Epithelial cell of umbilical artery (primary cell): ENCODE results near the gene UEVLD. TPM values are rescaled to one million over a fixed set of nuclear protein-coding genes. Genes with fewer than 3 reads are reported as not detected.

Experiments
- total RNA-seq: library from RNA; depleted of rRNA; stranded (reverse); fragments of >200 nt; gene quantifications from 2 replicates; pipeline ENCODE4 v1.2.3, GENCODE V29; 2014

The UEVLD gene
- 24.8 and 29.2 TPM in 2 replicates for total RNA-seq

DNA sequence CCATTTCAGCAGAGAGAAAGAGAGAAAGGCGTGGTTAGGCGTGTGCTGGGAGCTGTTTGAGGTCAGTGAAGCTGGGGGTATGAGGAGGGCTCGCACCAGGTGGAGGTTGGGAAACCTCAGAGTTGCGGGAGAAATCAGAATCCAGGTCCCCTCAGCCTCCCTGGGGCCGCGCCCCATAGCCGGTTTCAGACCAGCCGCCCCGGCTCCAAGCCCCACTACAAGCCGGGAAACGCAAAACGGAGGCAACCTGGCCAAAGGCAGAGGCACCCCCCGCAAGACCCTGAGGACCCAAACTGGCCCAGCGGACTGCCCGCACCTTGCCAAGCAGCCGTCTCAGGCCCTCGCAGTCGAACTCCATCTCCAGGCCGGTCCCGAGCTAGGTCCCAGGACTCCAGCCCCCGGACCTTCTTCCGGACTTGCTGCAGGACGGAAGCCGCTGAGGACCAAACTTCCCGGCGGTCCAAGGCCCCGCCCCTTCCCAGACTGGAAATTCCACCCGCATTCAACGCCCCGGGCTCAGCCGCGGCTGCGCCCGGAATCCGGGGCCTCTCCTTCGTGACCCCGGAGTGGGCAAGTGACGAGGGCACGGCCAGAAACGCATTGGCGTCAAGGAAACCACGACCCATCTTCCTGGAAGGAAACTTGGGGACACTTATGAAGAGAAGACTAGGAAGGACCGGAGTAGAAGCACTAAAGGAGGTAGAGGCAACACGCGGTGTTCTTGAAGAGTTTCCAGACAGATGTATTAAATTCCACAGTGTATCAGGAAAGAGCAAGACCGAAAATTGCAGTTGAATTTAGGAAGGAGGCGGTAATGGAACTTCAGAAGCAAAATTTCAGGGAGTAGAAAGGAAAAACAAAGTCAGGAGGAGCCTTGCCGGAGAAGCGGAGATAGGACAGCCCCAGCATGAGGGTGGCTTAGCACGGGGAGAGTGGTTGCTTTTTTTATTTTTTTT, at the start of gene UEVLD:
Gene UEVLD (minus strand): TSS at position 438 of the 956 bp plus-strand sequence. CDS start 80 bp downstream, at position 358.

DNA sequence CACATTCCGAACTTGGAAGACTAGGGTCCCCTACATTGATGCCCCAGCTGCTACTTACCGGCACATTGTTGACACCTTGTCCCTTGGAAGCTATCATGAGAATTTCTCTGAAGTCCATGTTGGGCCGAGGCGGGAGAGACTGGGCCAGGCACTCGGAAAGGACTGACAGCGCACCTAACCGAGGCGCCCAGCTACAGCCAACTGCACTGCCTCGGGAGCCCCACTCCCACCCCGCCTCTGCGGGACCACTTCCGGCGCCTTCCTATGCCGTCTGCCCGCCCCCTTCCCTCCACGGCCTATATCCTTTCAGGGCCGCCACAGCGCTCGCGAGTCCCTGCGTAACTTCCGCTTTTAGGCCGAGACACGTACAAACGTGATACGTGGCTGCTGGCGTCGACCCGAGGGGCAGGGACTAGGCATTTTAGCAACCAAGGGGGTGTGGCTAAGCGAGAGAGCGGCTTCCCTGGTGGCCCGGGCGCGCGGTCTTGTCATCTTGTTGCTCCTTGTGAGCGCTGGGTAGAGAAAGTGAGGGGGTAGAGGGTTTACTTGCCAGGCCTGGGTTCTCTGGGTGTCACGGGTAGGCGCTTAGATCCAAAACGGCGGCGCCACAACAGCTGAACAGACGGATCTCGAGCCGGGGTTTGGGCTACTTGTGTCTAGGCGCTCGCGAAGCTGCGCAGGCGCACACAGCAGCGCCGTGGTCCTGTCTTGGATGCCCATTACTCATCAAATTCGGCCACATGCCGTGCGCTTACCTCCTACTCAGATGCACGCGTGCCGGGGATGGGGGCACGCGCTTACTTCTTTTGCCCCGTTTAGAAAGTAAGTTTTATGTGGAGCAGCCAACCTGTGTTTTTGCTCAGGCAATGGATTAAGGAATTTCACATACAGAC, 45.9 kb upstream of the UEVLD start, which contains the start of gene SPTY2D1:
Gene SPTY2D1 (minus strand): TSS at position 203 of the 893 bp plus-strand sequence. CDS start 85 bp downstream, at position 118.

DNA sequence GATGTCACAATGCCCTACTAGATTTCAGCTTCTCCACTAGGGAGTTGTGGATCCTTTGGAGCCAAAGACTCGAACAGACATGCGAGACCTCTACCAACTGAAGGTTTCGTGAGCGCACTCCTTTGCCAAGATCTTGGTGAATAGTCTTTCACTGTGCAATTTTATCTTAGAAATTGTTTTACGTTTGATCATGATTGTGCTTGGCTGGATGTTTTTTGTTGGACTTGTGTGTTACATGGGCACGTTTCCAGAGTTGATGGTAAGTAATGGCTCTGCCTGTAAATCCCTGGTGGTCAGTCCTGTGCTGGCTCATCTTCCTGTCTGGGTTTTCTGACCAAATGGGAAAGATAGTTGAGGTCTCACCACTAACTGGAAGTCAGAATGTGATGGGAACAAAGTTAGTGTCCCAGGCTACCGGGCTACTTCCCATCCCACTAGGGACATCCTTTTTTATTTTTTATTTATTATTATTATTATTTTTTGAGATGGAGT, 11.3 kb upstream of the UEVLD start, which contains the start of gene MISFA:
Gene MISFA (plus strand): TSS at position 51 of the 492 bp plus-strand sequence. CDS start 140 bp downstream, at position 191.

DNA sequence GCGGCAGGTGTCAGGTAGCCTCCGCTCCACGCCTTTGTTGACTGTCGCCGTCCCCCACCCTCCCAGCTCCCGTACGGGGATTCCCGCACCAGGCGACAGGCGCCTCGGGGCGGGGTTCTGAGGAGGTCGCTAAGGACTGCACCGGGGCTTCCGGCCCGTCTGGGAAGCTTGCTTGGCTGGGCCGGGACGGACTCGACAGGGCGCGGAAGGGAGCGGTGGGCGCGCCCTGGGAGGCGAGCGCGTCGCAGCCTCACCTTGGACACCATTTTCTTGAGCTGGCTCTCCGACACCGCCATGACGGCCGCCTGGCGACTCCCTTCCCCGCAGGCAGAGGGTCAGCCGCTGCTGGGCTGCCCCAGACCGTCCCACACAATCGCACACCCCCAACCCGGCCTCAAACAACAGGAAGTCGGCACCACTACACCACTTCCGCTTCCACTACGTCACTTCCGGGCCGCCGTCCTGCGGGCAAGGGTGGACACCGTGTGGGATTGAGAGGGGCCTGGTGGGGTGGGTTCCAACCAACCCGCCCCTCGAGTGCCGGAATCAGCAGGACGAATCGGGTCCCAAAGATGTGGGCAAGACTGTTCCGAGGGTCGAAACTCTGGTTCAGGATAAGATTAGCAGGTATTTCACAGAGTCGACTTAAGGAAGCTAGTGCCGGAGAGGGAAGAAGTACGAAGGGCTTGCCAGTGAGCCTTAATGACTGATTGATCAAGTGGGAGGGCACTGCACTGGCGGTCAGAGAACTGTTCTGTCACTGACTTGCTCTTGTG, 61.8 kb downstream of the UEVLD start, which contains the start of gene TSG101:
Gene TSG101 (minus strand): TSS at position 422 of the 776 bp plus-strand sequence. CDS start 126 bp downstream, at position 296.

Other genes starting within 250 kb of the UEVLD start
- gene LDHA, start 194.2 kb downstream of the UEVLD start, total RNA-seq, result 614 and 722 TPM in 2 replicates
- gene LDHC, start 176.4 kb downstream of the UEVLD start, total RNA-seq, result 0.32 TPM in 1 of 2 replicates, not detected in the other
- gene LDHAL6A, start 132.9 kb downstream of the UEVLD start, total RNA-seq, result not detected in 2 replicates
- 36.8 and 48.7 TPM in 2 replicates for gene TSG101, start 61.8 kb downstream of the UEVLD start, total RNA-seq
- gene MISFA, start 11.1 kb upstream of the UEVLD start, total RNA-seq, result 0.65 and 2.7 TPM in 2 replicates
- gene SPTY2D1, start 45.6 kb upstream of the UEVLD start, total RNA-seq, result 16.4 and 16.6 TPM in 2 replicates
- gene TMEM86A, start 110.0 kb upstream of the UEVLD start, total RNA-seq, result 1.3 and 1.5 TPM in 2 replicates
- not detected in 2 replicates for gene IGSF22, start 137.5 kb upstream of the UEVLD start, total RNA-seq
- not detected in 2 replicates for gene PTPN5, start 203.1 kb upstream of the UEVLD start, total RNA-seq